ENCODE measurements around the gene C5orf22. TPM values are rescaled to one million over a fixed set of nuclear protein-coding genes. Genes with fewer than 3 reads are reported as not detected.
"Not testable (repeated sequence)": the region's sequence is repeated elsewhere in the genome, so short reads cannot be mapped to it uniquely, and the experiment has no call there.

The C5orf22 gene
- 26.6 and 27.1 TPM in 2 replicates for polyA plus RNA-seq (2014; cell fraction: cytosol; rRNA removed)
- 7.9 and 15.1 TPM in 2 replicates for polyA plus RNA-seq (2014; cell fraction: nucleus; rRNA removed)

DNA sequence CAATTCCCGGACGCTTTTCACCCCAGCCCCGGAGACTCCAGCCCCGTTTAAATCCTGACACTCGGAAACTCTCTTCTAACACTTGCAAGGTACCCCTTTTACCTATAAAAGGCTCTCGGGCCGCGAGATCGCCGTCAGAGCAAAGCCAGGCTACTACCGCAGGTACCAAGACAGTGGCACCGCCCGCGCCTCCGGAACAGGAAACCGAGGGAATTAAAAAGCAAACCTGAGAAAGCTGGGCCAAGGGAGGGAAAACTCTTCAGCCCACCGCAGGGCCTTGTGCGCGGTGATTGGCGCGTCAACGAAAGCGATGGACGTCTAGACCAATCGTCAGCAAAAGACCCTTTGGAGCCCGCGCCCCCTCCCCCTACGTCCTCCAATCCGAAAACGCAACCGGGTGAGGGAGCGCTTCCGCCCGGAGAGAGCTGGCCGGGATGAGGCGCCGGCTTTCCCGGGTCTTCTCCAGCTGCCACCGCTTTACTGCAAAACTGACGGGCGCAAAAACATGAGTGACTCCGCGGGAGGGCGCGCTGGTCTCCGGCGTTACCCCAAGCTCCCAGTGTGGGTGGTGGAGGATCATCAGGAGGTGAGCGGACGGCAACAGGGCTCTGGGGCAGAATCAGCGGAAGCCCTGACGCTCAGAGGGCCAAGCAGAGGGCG, at the start of gene C5orf22, which contains the start of gene DROSHA:
Gene C5orf22, plus strand, starts transcription at position 414 of the 660 bp plus-strand sequence. Its CDS starts 92 bp downstream, at position 506.
Gene DROSHA, minus strand, starts transcription at position 206 of the 660 bp plus-strand sequence. CDS start 3,034 bp downstream, outside the sequence.
- DNase-seq (ENCODE audit: low spot score): peak; percentile 96

DNA sequence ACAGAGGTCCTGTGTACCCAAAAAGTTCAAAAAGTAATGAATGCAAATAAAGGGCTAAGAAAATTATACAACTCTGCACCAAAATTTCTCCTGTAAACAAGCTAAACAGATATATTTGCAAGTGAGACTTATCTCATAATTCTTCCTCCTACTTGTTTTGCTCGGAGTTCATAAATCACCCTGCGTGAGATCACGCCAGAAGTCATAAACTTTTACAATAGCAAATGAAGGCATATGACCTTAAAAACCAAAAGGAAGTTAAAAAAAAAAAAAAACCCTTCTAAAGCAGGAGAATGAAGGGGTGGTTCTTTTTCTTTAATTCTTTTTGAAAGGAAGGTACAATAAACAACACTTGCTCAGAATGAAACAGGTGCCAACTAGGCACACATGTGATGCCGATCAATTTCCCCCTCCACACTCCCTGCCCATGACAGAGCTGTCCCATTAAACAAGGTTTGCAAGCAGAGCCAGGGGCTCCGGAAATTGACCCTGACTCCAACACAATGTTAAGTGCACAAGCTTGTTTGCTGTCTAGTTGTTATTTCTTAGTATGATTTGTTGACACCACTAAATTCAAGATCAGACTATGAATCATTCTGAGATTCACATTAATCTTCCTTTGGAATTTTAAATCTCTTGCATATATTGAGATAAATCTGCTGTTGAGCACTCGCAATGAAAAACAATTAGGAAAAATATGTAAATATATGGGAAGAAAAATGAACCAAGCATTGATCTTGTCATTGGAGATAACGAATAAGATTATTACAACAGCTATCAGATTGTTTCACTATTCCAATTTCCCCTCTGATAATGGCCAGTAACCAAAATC, 46.5 kb upstream of the C5orf22 start:
- no peak for DNase-seq (ENCODE audit: low spot score)

DNA sequence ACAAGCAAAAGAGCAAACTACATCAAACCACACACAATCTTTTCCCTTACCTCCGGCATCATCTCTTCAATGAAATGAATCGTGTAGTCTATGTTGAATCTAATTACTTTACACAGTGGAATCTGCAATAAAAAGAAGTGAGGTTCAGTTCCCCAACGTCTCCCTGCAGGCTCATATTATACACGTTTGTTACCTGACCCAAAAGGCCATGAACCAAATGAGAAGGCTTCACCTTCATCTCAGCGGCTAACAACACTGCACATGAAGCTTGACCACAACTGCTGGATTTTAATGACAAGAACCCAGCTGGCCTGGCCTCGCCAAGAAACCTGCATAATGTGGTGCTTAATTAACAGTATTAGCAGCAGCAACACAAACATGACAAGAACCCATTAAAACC, 45.7 kb upstream of the C5orf22 start:
- no peak for DNase-seq (ENCODE audit: low spot score)

DNA sequence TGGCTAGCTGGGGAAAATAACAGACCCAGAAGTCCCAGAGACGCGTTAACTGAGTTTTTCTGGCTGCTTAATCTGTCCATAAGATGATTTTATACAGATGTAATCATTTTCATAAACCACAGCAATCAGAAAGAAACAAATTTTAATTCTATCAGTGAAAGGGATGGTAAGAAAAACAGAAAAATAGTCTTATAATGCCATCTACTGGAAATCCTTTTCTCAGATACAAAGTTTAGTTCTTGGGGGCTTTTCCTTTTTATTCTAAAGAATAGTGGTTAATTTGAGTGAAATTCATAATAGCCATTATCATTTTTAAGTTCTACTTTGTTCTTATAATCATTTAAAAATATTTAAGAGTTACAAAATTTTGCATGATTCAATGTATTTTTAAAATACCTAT, 44.6 kb upstream of the C5orf22 start:
- no peak for DNase-seq (ENCODE audit: low spot score)

DNA sequence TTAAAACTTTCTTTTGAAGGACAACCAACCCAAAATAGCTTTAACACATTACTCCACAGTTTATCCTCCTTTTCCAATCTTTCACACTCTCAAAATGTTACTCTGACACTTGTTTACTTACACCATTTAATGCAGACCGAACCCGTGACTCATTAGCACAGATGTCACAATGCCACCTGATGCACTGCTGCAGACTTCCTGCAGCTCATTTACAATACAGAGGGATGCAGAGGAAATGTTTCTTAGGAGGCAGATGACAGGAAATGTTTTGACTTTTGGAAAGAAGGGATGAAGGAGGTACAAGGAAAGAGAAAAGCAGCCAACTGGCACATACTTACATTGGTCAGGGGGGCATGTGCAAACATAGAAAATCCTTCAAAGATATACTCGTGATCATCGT, 39.2 kb upstream of the C5orf22 start:
- DNase-seq (ENCODE audit: low spot score): no peak

DNA sequence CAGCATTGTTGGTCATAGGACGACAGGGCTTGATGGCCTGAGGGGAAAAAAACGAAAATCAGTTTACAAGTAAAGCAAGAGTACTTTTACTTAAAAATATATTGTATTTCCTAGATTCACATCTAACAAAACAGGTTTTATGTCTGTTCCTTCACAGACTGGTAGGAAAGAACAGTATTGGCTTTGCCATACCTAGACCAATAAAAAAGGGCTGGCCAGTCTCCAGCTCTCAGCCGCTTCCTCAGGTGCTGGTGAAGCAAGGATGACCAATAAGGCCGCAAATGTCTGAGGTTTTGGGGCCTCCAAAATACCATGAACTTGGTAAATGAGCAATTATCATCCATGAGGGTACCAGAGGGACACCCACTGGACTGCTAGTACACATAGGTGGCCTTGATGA, 36.8 kb upstream of the C5orf22 start:
- DNase-seq (ENCODE audit: low spot score): no peak

DNA sequence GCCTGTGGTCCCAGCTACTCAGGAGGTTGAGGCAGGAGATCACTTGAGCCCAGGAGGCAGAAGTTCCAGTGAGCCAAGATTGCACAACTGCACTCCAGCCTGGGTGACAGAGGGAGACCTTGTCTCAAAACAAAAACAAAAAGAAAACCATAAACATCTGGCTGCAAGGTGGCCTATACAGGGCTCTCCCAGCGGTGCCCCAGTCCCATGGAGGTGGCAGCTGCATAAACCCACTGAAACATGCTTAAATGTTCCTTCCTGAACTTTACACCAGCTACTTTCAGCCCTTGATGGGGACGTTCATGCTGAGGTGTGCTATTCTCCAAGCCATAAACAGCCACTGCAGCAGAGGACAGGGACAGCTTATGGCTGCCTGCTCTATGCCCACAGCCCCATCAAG, 35.8 kb upstream of the C5orf22 start:
- DNase-seq (ENCODE audit: low spot score): no peak

DNA sequence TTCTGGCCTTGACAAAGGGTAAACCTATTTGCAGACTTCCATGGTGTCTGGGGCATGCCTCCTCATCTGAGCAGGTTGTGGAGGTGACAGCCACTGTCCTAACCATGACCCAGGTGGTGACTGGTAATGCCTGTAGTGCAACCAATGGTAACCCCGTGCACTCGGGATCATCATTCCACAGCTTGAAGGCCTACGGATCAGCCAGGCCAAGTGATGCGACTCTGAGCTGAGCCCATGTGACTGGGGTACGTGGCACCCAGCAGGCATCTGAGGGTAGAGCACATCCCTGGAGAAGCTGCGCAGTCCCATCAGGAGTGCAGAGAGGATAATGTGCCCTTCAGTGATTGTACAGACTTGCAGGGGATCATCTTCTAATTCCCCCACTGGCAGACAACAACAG, 35.2 kb upstream of the C5orf22 start:
- DNase-seq (ENCODE audit: low spot score): no peak

DNA sequence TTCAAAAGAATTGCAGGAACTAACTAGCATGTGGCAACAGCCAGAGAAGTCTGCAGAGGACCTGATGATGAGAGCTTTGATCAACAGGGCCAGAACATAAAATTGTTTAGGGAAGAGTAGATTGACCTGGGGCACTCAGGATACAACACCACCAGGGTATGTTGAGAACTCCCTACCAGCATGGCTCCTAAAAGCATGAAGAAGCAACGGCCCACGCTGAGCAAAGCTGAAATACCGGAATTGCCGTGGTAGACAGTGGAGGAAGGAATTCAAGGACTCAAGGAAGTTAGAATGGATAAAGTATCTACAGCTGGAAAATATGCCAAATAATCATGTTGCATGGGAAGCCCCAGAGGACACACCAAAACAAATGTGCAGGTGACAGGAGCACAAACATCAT, 31.8 kb upstream of the C5orf22 start:
- DNase-seq (ENCODE audit: low spot score): no peak

DNA sequence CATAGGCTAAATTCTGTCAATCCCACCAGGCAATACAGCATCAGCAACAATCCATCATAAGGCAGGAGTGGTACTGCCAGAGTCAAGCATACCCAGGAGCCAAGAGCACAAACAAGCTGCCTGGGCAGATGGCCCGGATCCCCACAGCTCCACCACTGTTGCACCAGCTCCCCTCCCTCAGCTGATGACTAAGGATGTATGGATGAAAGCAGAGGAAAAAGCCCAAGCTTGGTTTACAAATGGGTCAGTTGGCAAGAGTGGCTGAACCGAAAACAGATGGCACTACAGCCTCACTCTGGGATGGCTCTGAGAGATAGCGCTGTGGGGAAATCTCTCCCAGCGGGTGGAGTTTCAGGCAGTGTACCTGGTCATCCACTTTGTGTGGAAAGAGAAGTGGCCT, 29.6 kb upstream of the C5orf22 start:
- no peak for DNase-seq (ENCODE audit: low spot score)

DNA sequence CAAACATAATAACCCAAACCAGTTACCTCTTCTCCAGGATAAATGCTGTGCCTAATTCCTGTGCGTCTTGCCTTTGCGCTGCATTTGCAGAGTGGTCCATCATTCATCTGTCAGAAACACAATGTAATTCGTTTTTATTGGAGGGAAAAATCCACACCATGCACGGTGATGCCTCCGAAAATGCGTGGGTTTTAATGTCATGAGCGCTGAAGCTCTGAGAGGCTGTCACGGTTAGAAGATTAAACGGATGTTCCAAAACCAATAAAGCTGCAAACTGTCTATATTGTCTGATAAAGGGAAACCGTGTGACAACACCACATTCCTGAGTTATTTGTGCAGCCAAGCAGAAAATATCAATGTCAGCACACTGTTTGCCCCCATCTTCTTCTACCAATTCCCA, 27.6 kb upstream of the C5orf22 start:
- no peak for DNase-seq (ENCODE audit: low spot score)

DNA sequence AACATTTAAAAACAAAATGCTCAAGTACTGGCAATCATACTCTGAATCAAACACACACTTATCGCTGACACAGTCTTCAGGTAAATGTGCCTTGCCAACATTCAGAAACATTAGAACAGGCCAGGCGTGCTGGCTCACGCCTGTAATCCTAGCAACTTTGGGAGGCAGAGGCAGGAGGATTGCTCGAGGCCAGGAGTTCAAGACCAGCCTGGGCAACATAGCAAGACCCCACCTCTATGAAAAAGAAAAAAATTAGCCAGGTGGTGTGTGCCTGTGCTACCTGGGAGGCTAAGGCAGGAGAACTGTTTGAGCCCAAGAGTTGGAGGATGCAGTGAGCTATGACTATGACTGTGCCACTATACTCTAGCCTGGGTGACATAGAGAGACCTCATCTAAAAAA, 20.8 kb upstream of the C5orf22 start:
- DNase-seq (ENCODE audit: low spot score): no peak

DNA sequence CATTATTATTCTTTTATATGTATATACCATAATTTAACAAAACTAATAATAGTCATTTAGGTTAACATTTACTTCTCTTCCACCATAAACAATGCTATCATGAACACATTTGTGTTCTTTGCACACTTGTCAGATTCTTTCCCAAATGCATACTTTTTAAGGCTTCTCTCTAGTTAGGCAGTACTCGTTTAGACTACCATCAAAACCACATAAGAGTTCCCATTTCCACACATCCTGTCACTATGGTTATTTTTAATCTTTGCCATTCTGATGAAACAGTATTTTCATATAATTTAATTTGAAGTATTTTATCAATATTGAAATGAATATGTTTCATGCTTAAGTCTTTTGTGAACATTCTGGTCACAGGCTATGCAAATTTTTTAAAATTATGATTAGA, 15.3 kb upstream of the C5orf22 start:
- no peak for DNase-seq (ENCODE audit: low spot score)

DNA sequence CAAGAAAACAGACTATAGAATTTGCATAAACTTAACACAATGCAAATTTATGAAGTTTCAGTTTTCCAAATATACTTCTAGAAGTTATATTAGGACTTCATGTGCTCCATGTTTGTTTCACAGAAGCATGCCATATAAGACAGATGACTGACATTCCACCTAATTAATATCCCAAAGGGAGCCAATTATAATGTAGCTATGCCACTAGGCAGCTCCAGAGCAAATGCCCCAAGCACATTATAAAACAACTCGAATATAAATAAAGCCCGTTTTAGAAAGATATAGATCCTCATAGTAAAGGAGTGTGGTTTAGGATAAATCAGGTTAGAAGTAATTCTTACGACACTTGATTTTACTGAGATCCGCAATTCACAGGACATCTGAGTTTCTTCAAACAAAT, 9.1 kb upstream of the C5orf22 start:
- DNase-seq (ENCODE audit: low spot score): no peak

DNA sequence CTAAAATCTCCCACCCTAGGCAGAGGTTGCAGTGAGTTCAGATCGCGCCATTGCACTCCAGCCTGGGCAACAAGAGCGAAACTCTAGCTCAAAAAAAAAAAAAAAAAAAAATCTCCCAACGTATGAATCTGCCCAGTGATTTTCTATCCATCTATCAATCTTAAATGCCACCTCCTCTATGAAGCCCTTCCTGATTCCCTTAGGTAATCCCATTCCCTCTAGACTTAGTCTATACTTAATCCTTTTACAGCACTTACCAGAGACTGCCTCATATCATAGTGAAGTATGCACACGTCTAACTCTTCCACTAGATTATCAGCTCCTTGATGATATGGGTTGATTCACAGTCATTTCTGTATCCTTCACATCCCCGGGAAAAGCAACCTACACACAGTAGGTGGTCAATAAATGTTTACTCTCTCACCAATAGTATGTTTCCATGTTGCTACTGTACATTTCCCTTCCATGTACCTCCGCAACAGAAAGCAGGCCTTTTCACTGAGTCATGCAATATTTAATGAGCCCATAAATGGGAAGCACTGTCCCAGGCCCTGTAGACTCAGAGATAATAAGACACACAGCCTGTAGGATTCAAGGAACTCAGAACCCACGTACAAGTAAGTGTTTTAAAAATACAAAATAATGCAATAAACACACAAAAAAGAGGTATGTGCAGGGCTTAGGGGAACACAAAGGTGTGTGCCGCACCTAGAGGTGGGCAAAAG, 1.4 kb upstream of the C5orf22 start:
- no peak for DNase-seq (ENCODE audit: low spot score)

DNA sequence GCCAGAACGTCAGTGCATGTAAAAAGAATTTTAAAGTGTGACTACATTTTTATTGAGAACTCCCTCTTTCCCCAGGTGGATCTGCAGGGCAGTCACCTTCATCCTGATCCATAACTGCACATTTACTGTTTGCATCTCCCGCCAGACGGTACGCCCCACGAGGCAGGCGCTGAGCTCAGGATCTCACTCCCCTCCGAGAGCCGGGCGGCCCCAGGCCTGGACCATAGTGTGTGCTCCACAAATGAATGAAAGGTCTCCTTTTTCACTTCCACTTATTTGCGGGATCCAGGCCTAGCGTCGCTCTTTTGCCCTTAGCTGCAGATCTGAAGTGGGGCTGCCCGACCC, 586 bp upstream of the C5orf22 start:
- DNase-seq (ENCODE audit: low spot score): peak; percentile 26

DNA sequence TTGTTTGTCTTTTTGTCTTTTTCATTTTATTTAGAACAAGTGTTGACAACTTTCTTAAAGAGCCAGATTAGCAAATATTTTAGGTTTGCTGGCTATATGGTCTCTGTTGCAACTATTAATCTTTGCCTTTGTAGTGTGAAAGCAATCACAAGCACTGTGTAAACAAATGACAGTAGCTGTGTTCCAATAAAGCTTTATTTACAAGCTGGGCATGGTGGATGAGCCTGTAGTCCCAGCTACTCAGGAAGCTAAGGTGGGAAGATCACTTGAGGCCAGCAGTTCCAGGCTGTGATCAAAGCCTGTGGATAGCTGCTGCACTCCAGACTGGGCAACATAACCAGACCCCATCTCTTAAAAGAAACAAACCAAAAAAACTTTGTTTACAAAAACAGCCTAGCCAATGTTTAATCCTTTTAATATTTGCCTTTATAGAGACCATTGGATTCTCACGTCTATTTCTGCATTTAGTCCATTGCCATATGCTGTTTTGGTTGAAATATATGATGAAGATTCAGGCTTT, 2.5 kb downstream of the C5orf22 start:
- DNase-seq (ENCODE audit: low spot score): no peak

DNA sequence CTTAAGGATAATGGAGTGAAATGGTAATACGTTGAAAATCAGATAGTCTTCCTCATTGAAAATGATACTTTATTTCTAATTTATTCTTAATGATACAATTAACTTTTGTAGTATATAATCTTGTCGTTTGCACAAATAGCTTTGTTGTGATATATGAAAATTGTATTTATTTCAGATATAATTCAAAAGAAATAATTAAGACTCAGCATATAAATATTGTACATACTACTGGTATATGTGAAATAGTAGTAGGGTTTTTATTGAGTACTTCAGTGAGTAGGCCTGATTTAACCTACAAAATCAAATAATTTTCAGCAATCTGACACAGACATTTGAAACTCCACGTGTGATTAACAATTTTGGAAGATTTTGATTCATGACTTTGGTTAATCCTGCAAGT, 4.8 kb downstream of the C5orf22 start:
- DNase-seq (ENCODE audit: low spot score): no peak

DNA sequence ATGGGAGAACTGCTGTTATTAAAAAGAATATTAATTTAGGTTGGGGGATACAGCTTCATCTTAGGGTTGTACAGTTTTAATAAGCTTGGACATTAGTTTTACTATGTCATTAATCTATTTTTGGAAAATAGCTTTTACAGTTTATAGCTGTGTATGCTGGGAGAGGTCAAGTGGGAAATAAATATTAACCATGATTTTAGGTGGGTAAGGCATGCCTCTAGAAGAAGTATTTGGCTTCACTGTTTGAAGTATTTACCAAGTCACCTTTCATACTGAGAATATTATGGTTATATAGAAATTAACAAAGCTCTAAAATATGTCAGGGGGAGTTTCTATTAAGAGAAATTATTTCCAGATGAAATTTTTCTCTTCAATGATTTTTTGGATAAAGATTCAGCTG, 5.2 kb downstream of the C5orf22 start:
- DNase-seq (ENCODE audit: low spot score): no peak

DNA sequence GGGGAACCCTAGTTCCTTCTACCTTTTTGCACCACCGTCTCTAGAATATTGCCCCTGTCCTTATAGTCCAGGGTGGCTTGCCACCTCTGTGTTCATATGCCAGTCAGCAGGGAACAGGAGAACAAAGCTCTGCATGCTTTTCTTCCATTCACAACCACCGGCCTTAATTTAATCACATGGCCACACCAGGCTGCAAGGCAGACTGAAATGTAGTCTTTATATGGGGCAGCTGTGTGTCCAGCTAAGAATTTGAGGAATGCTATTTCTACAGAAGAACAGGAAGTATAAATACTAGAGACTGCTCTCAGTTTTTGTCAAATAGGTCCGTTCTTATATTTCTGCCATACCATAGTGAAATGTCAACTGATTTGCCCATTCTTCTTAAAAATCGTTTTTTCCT, 5.8 kb downstream of the C5orf22 start:
- DNase-seq (ENCODE audit: low spot score): no peak

DNA sequence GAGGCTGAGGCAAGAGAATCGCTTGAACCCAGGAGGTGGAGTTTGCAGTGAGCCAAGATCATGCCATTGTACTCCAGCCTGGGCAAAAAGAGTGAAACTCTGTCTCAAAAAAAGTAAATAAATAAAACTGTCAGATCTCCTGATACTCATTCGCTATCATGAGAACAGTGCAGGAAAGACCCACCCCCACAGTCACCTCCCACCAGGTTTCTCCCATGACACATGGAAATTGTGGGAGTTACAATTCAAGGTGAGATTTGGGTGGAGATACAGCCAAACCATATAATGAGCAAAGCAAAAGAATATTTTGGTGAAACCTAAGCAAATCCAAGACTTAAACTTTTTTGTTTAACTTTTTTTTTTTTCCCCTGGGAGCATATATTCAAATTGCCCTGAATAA, 17.0 kb downstream of the C5orf22 start:
- not testable (repeated sequence) for DNase-seq (ENCODE audit: low spot score)

DNA sequence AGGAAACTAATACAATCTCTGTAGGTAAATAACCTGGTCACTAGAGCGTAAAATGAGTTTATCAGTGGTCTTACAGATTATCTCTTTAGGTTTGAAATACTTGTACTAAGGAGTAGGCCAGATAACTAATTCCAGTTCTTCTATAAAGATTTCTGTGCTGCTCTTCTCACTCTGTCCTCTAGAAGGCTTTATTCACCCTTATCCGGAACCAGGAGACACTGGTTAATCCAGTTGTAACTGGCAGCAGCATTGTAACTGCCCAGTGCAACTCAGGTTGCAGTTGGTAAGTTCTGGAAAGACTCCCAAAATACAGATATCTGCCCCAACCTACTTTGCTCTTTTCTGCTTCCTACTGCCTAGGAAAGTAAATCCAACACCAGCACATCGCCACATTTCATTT, 19.8 kb downstream of the C5orf22 start:
- no peak for DNase-seq (ENCODE audit: low spot score)

Measured in SK-N-DZ (cell line).